Measurements from ENCODE around the gene KIAA1958. TPM values are rescaled to one million over a fixed set of nuclear protein-coding genes. Genes with fewer than 3 reads are reported as not detected.

KIAA1958 gene
- total and polyA plus RNA-seq, 2 donors (not counting 1 experiment from before 2014, with no cell fraction given) = 2.4 to 15.3 TPM

DNA sequence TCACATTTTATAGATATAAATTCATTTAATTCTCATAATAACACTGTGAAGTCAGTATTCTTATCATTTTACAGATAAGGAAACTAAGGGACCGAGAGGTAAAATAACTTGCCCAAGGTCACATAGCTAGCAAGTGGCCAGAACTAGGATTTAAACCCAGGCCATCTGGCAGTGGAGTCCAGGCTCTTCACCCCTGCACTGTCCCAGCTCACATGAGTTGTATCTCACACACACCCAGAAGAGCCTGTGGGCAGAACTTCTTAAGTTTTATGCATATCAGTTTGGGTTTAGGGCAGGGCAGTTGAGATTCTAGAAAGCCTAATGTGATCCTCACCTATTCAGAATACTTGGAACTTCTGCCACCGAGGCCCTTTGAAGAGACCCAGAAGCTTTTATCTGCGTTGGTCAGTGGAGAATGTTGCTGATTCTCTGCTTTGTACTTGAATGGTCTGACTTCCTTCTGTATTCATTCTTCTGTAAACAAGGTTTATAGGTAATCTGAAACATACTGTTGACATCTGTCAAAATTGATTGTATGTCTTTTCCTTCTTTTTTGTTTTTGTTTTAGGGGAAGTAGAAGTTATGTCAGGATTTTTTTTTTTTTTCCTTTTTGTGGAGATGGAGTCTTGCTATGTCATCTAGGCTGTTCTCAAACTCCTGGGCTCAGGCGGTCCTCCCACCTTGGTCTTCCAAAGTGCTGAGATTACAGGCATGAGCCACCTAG is 75.8 kb downstream of the KIAA1958 start:
- H3K4me2 ChIP-seq (replicated peaks; ENCODE audit: low read depth, low read length, poor library complexity, severe bottlenecking) = no peak overlapping the region
- no peaks in the 10 kb centered on the region for H3K27me3 ChIP-seq (replicated peaks in 1 of 4; ENCODE audit: control extremely low read depth in 1 of 4, control insufficient read depth in 3 of 4, insufficient read depth in 4 of 4, low read length in 3 of 4)
- no peak for ATAC-seq (ENCODE audit: low read depth)
- Mint-ChIP-seq H3K4me1 (peaks cover 2% of the 10 kb centered on the region), H3K9me3 (ENCODE audit: insufficient read depth) (no peaks in the 10 kb centered on the region), H3K27me3 (no peaks in the 10 kb centered on the region), H3K4me3 (no peak overlapping the region), H3K27ac (no peak overlapping the region)
- no peak overlapping the region for H3K4me3 ChIP-seq (ENCODE audit: control extremely low read depth in 1 of 5, extremely low read depth in 1 of 5, insufficient read depth in 1 of 5, low read depth in 2 of 5, low read length in 4 of 5)
- H4K20me1 ChIP-seq (ENCODE audit: control insufficient read depth, insufficient read depth, low read length, poor library complexity, severe bottlenecking) = no peaks in the 10 kb centered on the region
- CTCF ChIA-PET = no interaction called here
- H3K27ac ChIP-seq (ENCODE audit: low read length in 2 of 2) = no peak overlapping the region
- H3K9ac ChIP-seq (ENCODE audit: low read length) = no peak overlapping the region
- intact Hi-C loops (cut with micrococcal nuclease) = no loop called here
- no peak overlapping the region for H2AFZ ChIP-seq (ENCODE audit: insufficient read depth, low read depth, low read length, poor library complexity, severe bottlenecking)
- no peaks in the 10 kb centered on the region for H3K4me1 ChIP-seq (ENCODE audit: control insufficient read depth in 2 of 2, insufficient read depth in 2 of 2, low read length in 2 of 2)
- H3K36me3 ChIP-seq (replicated peaks in 1 of 2; ENCODE audit: control extremely low read depth in 1 of 2, control insufficient read depth in 1 of 2, extremely low read depth in 1 of 2, insufficient read depth in 2 of 2, low read length in 1 of 2) = no peaks in the 10 kb centered on the region
- 100% methylated on average over 1 of the region's 4 CpGs for WGBS (ENCODE audit: insufficient coverage)
- TF ChIP-seq EZH2 (IDR thresholded peaks at IDR 0.05; ENCODE audit: borderline replicate concordance, insufficient read depth, low read depth, low read length, poor library complexity, severe bottlenecking) = no peak
- TF ChIP-seq, protein P1, sequence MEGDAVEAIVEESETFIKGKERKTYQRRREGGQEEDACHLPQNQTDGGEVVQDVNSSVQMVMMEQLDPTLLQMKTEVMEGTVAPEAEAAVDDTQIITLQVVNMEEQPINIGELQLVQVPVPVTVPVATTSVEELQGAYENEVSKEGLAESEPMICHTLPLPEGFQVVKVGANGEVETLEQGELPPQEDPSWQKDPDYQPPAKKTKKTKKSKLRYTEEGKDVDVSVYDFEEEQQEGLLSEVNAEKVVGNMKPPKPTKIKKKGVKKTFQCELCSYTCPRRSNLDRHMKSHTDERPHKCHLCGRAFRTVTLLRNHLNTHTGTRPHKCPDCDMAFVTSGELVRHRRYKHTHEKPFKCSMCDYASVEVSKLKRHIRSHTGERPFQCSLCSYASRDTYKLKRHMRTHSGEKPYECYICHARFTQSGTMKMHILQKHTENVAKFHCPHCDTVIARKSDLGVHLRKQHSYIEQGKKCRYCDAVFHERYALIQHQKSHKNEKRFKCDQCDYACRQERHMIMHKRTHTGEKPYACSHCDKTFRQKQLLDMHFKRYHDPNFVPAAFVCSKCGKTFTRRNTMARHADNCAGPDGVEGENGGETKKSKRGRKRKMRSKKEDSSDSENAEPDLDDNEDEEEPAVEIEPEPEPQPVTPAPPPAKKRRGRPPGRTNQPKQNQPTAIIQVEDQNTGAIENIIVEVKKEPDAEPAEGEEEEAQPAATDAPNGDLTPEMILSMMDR (IDR thresholded peaks at IDR 0.05) = no peak
- H3K79me2 ChIP-seq (ENCODE audit: control insufficient read depth, insufficient read depth, low read length) = peaks cover 4% of the 10 kb centered on the region
- no peak for DNase-seq
- H3K9me3 ChIP-seq (ENCODE audit: control extremely low read depth in 1 of 3, control insufficient read depth in 2 of 3, insufficient read depth in 1 of 3, low read length in 2 of 3) = peaks cover 0 to 3% (median 2%) of the 10 kb centered on the region in 3 donors
- POLR2A ChIA-PET = no interaction called here

DNA sequence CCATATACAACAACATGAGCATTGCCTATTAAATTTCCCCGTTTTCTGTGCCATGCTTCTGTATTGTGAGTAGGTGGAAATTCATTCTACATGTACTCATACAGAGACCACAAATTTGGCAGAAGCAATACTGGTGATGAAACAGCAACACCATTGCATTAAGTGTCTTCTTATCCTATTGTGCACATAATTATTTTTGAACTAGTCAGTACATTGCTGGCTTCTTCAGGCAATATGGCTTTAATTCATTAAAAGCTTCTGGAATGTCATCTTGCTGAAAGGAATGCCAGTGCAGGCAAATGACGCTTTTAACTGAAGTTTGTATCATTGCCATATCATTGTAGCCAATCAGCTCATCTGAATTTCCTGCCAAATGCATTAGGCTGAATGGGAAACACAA is 82.6 kb downstream of the KIAA1958 start:
- peaks cover 0 to 4% of the 10 kb centered on the region in 2 donors for H3K4me1 ChIP-seq (ENCODE audit: control insufficient read depth in 2 of 2, insufficient read depth in 2 of 2, low read length in 2 of 2)
- H3K4me2 ChIP-seq (replicated peaks; ENCODE audit: low read depth, low read length, poor library complexity, severe bottlenecking) = no peak overlapping the region
- peaks cover 2% of the 10 kb centered on the region for H3K79me2 ChIP-seq (ENCODE audit: control insufficient read depth, insufficient read depth, low read length)
- H3K4me3 Mint-ChIP-seq = no peak overlapping the region
- peaks cover 7% of the 10 kb centered on the region for H3K4me1 Mint-ChIP-seq
- no peak overlapping the region for H3K27ac Mint-ChIP-seq
- no peaks in the 10 kb centered on the region for H4K20me1 ChIP-seq (ENCODE audit: control insufficient read depth, insufficient read depth, low read length, poor library complexity, severe bottlenecking)
- no peaks in the 10 kb centered on the region for H3K36me3 ChIP-seq (replicated peaks in 1 of 2; ENCODE audit: control extremely low read depth in 1 of 2, control insufficient read depth in 1 of 2, extremely low read depth in 1 of 2, insufficient read depth in 2 of 2, low read length in 1 of 2)
- ChIA-PET POLR2A (no interaction called here), CTCF (interaction anchor here (1.0 kb wide), 1 partner anchor 251 kb away, joined by 3 read pairs; no protein-coding TSS in a partner anchor)
- no peak for DNase-seq
- H3K4me3 ChIP-seq (ENCODE audit: control extremely low read depth in 1 of 5, extremely low read depth in 1 of 5, insufficient read depth in 1 of 5, low read depth in 2 of 5, low read length in 4 of 5) = no peak overlapping the region
- no peak overlapping the region for H3K27ac ChIP-seq (ENCODE audit: low read length in 2 of 2)
- TF ChIP-seq, protein P1 (IDR thresholded peaks at IDR 0.05) = no peak
- TF ChIP-seq EZH2 (IDR thresholded peaks at IDR 0.05; ENCODE audit: borderline replicate concordance, insufficient read depth, low read depth, low read length, poor library complexity, severe bottlenecking) = no peak
- H3K27me3 Mint-ChIP-seq = no peaks in the 10 kb centered on the region
- WGBS (ENCODE audit: insufficient coverage) = 100% methylated on average over 1 of the region's 2 CpGs
- H2AFZ ChIP-seq (ENCODE audit: insufficient read depth, low read depth, low read length, poor library complexity, severe bottlenecking) = no peak overlapping the region
- no peak overlapping the region for H3K9ac ChIP-seq (ENCODE audit: low read length)
- ATAC-seq (ENCODE audit: low read depth) = no peak
- no peaks in the 10 kb centered on the region for H3K27me3 ChIP-seq (replicated peaks in 1 of 4; ENCODE audit: control extremely low read depth in 1 of 4, control insufficient read depth in 3 of 4, insufficient read depth in 4 of 4, low read length in 3 of 4)
- intact Hi-C loops (cut with micrococcal nuclease) = no loop called here
- peaks cover 0 to 1% (median under 1%) of the 10 kb centered on the region in 3 donors for H3K9me3 ChIP-seq (ENCODE audit: control extremely low read depth in 1 of 3, control insufficient read depth in 2 of 3, insufficient read depth in 1 of 3, low read length in 2 of 3)
- no peaks in the 10 kb centered on the region for H3K9me3 Mint-ChIP-seq (ENCODE audit: insufficient read depth)
